GM23338 (cell line): Measurements from ENCODE around the gene EEIG2. TPM values are rescaled to one million over a fixed set of nuclear protein-coding genes. Genes with fewer than 3 reads are reported as not detected.

ENCODE experiments used
- ATAC-seq: fragments of 200-7000 bp; cut with Tn5 transposase; 3 replicates; pipeline ENCODE4 v1.9.1; 2020
- DNase-seq: peaks from one replicate; pipeline ENCODE4 v3.0.0-alpha.2; 2015; ENCODE audit warnings: low spot score
- H2AFZ ChIP-seq: fragments of 200-600 bp; sonication (generic); 2 replicates; pipeline ENCODE4 v1.8.0; 2016; ENCODE audit warnings: antibody characterized with exemption, mild to moderate bottlenecking, moderate library complexity
- H3F3A ChIP-seq: fragments of 200-600 bp; sonication (generic); replicated peaks from 2 replicates; pipeline ENCODE4 v1.8.0; 2017; ENCODE audit warnings: antibody characterized with exemption, mixed run types, low read depth
- H3K27ac ChIP-seq: fragments of 200-600 bp; sonication (generic); 2 replicates; pipeline ENCODE4 v1.6.1; 2016; ENCODE audit warnings: low read depth
- H3K27me3 ChIP-seq: fragments of 200-600 bp; sonication (generic); 2 replicates; pipeline ENCODE4 v1.8.0; 2016; ENCODE audit warnings: mild to moderate bottlenecking, mixed run types, moderate library complexity; ENCODE audit not compliant: insufficient read depth
- H3K36me3 ChIP-seq: fragments of 200-600 bp; sonication (generic); 2 replicates; pipeline ENCODE4 v1.8.0; 2016; ENCODE audit warnings: mild to moderate bottlenecking; ENCODE audit not compliant: insufficient read depth
- H3K4me1 ChIP-seq: fragments of 200-600 bp; sonication (generic); 2 replicates; pipeline ENCODE4 v1.8.0; 2016; ENCODE audit warnings: mild to moderate bottlenecking, moderate library complexity; ENCODE audit not compliant: insufficient read depth
- H3K4me2 ChIP-seq: fragments of 200-600 bp; sonication (generic); 2 replicates; pipeline ENCODE4 v1.7.1; 2017; ENCODE audit warnings: mixed run types
- H3K4me3 ChIP-seq: fragments of 200-600 bp; sonication (generic); 2 replicates; pipeline ENCODE4 v1.6.1; 2016; ENCODE audit warnings: mixed run types
- H3K79me2 ChIP-seq: fragments of 200-600 bp; sonication (generic); replicated peaks from 2 replicates; pipeline ENCODE4 v1.8.0; 2017; ENCODE audit warnings: mild to moderate bottlenecking; ENCODE audit not compliant: insufficient read depth
- H3K9me2 ChIP-seq: fragments of 200-600 bp; sonication (generic); 2 replicates; pipeline ENCODE4 v1.8.0; 2017; ENCODE audit not compliant: insufficient read depth
- H4K20me1 ChIP-seq: fragments of 200-600 bp; sonication (generic); replicated peaks from 2 replicates; pipeline ENCODE4 v1.8.0; 2017; ENCODE audit warnings: mild to moderate bottlenecking; ENCODE audit not compliant: insufficient read depth
- H3K27ac Mint-ChIP-seq: 2 replicates; pipeline ENCODE4 v1.8.0; 2020; ENCODE audit warnings: inconsistent platforms, mild to moderate bottlenecking, moderate library complexity, mixed read lengths
- H3K27me3 Mint-ChIP-seq: 3 replicates; pipeline ENCODE4 v1.8.0; 2022; ENCODE audit warnings: low read depth, mild to moderate bottlenecking, moderate library complexity, mixed read lengths, inconsistent platforms; ENCODE audit not compliant: insufficient read depth, poor library complexity
- H3K36me3 Mint-ChIP-seq: 3 replicates; pipeline ENCODE4 v1.8.0; 2021; ENCODE audit warnings: low read depth, mild to moderate bottlenecking, inconsistent platforms, moderate library complexity, mixed read lengths
- H3K4me1 Mint-ChIP-seq: 3 replicates; pipeline ENCODE4 v1.8.0; 2020; ENCODE audit warnings: mild to moderate bottlenecking, inconsistent platforms, mixed read lengths
- H3K4me3 Mint-ChIP-seq: 3 replicates; pipeline ENCODE4 v1.8.0; 2021; ENCODE audit warnings: moderate library complexity, mild to moderate bottlenecking, inconsistent platforms, mixed read lengths
- H3K9me3 Mint-ChIP-seq: 3 replicates; pipeline ENCODE4 v1.8.0; 2020; ENCODE audit warnings: moderate library complexity, mild to moderate bottlenecking, inconsistent platforms, mixed read lengths
- CREB1 ChIP-seq: fragments of 250-450 bp; sonication (Bioruptor Pico); IDR thresholded peaks from 2 replicates; pipeline ENCODE4 v1.5.0; 2020; ENCODE audit warnings: low read depth, mild to moderate bottlenecking, moderate library complexity
- EZH2 ChIP-seq: fragments of 200-600 bp; sonication (generic); IDR thresholded peaks from one replicate; pipeline ENCODE4 v1.8.0; 2017; ENCODE audit warnings: antibody characterized with exemption, mild to moderate bottlenecking, low read depth; ENCODE audit not compliant: unreplicated experiment
- JUNB ChIP-seq: IDR thresholded peaks from one replicate; pipeline ENCODE4 v1.6.1; 2016; ENCODE audit warnings: antibody characterized with exemption; ENCODE audit not compliant: unreplicated experiment
- POLR2AphosphoS5 ChIP-seq: IDR thresholded peaks from 2 replicates; pipeline ENCODE4 v1.6.1; 2016; ENCODE audit warnings: antibody characterized with exemption, low read depth
- STAT1 ChIP-seq: IDR thresholded peaks from one replicate; pipeline ENCODE4 v1.6.1; 2016; ENCODE audit warnings: antibody characterized with exemption; ENCODE audit not compliant: unreplicated experiment
- ZNF114 ChIP-seq: fragments of 250-450 bp; sonication (Bioruptor Pico); IDR thresholded peaks from 2 replicates; pipeline ENCODE4 v1.5.0; 2020; ENCODE audit warnings: mild to moderate bottlenecking, moderate library complexity
- ZNF331 ChIP-seq: fragments of 250-450 bp; sonication (Bioruptor Pico); IDR thresholded peaks from 2 replicates; pipeline ENCODE4 v1.5.0; 2020; ENCODE audit warnings: low read depth, mild to moderate bottlenecking, moderate library complexity
- polyA plus RNA-seq: library from polyadenylated mRNA; unstranded; fragments of >200 nt; fragmentation: Nextera tagmentation; extraction: Ambion mirVana; gene quantifications from 2 replicates; pipeline ENCODE4 v1.2.1, GENCODE V29; 2016
- total RNA-seq: library from RNA; depleted of rRNA; stranded (reverse); fragments of >200 nt; shearing (Covaris generic); gene quantifications from 2 replicates; pipeline ENCODE4 v1.2.3, GENCODE V29; 2014
- TF ChIP-seq, protein P1 (sequence below), 2 experiments: fragments of 200-600 bp in 1 of 2; sonication (generic) in 1 of 2; conservative IDR thresholded peaks; 2 replicates each; pipeline versions ENCODE4 v1.5.1 to v1.6.1; 2016 to 2017; ENCODE audit warnings: antibody characterized with exemption in 2 of 2, low read depth in 2 of 2, mild to moderate bottlenecking in 2 of 2, moderate library complexity in 1 of 2
- TF ChIP-seq, protein P2 (sequence below): IDR thresholded peaks from one replicate; pipeline ENCODE4 v1.6.1; 2018; ENCODE audit warnings: antibody characterized with exemption; ENCODE audit not compliant: unreplicated experiment
- TF ChIP-seq, protein P3 (sequence below): IDR thresholded peaks from 2 replicates; pipeline ENCODE4 v1.6.1; 2016; ENCODE audit warnings: antibody characterized with exemption

EEIG2 gene
- total and polyA plus RNA-seq, 2 experiments from 2014 or later: 7.9 to 44.5 TPM

DNA sequence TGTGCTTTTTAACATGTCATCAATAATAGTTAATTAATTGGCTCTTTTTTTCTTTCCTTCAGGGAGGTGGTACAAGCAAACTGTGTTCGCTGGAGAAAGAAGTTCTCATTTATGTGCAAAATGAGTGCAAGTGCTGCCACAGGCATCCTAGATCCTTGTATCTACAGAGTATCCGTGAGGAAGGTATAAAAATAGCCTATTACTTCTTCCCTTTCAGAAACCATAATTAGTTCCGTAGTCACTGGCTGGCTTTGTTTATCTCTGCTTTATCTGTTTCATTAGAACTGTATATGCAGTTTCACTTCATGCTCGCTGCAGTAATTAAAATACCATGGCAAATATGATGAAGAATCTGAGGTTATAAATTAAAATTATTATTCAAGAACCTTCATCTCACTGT lies 40.6 kb downstream of the EEIG2 start:
- Histone ChIP-seq H4K20me1 (peaks cover 4% of the 10 kb centered on the region; the same call in 1 of the 2 replicates), H3K9me2 (no peaks in the 10 kb centered on the region), H3K79me2 (peaks cover 29% of the 10 kb centered on the region), H3K27ac (no peak overlapping the region), H2AFZ (no peak overlapping the region), H3K4me1 (no peaks in the 10 kb centered on the region), H3K4me3 (no peak overlapping the region), H3K36me3 (peaks cover 5% of the 10 kb centered on the region; the same call in 1 of the 2 replicates), H3K4me2 (no peak overlapping the region), H3F3A (no peaks in the 10 kb centered on the region), H3K27me3 (no peaks in the 10 kb centered on the region)
- no peak for DNase-seq
- H3K27ac Mint-ChIP-seq: no peak overlapping the region
- H3K4me1 Mint-ChIP-seq: peaks cover 4% of the 10 kb centered on the region; the same call in 2 of the 3 replicates
- no peak for TF ChIP-seq CREB1 (CRISPR knock-in tag)
- no peak for TF ChIP-seq ZNF331 (CRISPR knock-in tag)
- no peak for TF ChIP-seq JUNB
- TF ChIP-seq, protein P1, sequence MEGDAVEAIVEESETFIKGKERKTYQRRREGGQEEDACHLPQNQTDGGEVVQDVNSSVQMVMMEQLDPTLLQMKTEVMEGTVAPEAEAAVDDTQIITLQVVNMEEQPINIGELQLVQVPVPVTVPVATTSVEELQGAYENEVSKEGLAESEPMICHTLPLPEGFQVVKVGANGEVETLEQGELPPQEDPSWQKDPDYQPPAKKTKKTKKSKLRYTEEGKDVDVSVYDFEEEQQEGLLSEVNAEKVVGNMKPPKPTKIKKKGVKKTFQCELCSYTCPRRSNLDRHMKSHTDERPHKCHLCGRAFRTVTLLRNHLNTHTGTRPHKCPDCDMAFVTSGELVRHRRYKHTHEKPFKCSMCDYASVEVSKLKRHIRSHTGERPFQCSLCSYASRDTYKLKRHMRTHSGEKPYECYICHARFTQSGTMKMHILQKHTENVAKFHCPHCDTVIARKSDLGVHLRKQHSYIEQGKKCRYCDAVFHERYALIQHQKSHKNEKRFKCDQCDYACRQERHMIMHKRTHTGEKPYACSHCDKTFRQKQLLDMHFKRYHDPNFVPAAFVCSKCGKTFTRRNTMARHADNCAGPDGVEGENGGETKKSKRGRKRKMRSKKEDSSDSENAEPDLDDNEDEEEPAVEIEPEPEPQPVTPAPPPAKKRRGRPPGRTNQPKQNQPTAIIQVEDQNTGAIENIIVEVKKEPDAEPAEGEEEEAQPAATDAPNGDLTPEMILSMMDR (conservative IDR thresholded peaks at IDR 0.05; ENCODE audit: low read depth in 2 of 2): no peak
- no peak for TF ChIP-seq ZNF114 (CRISPR knock-in tag)
- TF ChIP-seq, protein P2, sequence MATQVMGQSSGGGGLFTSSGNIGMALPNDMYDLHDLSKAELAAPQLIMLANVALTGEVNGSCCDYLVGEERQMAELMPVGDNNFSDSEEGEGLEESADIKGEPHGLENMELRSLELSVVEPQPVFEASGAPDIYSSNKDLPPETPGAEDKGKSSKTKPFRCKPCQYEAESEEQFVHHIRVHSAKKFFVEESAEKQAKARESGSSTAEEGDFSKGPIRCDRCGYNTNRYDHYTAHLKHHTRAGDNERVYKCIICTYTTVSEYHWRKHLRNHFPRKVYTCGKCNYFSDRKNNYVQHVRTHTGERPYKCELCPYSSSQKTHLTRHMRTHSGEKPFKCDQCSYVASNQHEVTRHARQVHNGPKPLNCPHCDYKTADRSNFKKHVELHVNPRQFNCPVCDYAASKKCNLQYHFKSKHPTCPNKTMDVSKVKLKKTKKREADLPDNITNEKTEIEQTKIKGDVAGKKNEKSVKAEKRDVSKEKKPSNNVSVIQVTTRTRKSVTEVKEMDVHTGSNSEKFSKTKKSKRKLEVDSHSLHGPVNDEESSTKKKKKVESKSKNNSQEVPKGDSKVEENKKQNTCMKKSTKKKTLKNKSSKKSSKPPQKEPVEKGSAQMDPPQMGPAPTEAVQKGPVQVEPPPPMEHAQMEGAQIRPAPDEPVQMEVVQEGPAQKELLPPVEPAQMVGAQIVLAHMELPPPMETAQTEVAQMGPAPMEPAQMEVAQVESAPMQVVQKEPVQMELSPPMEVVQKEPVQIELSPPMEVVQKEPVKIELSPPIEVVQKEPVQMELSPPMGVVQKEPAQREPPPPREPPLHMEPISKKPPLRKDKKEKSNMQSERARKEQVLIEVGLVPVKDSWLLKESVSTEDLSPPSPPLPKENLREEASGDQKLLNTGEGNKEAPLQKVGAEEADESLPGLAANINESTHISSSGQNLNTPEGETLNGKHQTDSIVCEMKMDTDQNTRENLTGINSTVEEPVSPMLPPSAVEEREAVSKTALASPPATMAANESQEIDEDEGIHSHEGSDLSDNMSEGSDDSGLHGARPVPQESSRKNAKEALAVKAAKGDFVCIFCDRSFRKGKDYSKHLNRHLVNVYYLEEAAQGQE: no peak
- no peak for TF ChIP-seq STAT1
- TF ChIP-seq, protein P3, sequence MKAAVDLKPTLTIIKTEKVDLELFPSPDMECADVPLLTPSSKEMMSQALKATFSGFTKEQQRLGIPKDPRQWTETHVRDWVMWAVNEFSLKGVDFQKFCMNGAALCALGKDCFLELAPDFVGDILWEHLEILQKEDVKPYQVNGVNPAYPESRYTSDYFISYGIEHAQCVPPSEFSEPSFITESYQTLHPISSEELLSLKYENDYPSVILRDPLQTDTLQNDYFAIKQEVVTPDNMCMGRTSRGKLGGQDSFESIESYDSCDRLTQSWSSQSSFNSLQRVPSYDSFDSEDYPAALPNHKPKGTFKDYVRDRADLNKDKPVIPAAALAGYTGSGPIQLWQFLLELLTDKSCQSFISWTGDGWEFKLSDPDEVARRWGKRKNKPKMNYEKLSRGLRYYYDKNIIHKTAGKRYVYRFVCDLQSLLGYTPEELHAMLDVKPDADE: no peak
- no peaks in the 10 kb centered on the region for H3K9me3 Mint-ChIP-seq
- H3K36me3 Mint-ChIP-seq: no peaks in the 10 kb centered on the region
- no peak overlapping the region for H3K4me3 Mint-ChIP-seq
- no peak for ATAC-seq
- peaks cover 2% of the 10 kb centered on the region for H3K27me3 Mint-ChIP-seq

DNA sequence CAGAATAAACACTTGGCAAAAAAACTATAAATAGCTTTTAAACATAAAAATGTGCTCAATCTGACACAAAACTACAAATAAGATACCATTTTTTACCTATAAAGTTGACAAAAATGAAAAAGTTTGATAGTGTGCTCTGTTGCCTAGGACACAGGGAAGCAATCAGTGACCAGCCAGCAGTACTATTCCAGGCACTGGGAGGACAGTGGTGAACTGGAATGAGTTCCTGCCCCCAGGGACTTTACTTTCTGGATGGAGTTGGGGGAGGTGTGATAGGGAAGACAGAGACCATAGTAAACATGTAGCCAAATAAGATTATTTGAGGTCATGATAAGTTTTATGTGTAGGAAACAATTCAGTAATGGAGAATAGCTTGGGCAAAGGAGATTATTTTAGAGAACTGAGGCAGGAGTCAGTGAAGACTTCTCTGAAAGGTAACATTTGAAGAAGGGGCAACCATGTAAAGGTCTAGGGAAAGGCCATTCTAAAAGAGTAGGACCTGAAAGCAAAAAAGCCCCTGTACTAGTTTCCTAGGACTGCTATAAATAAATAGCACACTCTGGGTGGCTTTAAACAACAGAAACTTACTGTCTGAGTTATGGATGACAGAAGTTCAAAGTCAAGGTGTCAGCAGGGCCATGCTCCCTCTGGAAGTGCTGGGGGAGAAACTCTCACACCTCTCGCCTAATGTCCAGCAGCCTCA lies 42.0 kb downstream of the EEIG2 start:
- Histone ChIP-seq H3K27ac (no peak overlapping the region), H2AFZ (no peak overlapping the region), H3K36me3 (peaks cover 5% of the 10 kb centered on the region; the same call in 1 of the 2 replicates), H3K4me2 (no peak overlapping the region), H3K4me1 (no peaks in the 10 kb centered on the region), H3K79me2 (peaks cover 23% of the 10 kb centered on the region), H4K20me1 (peaks cover 2% of the 10 kb centered on the region; the same call in 1 of the 2 replicates), H3K4me3 (no peak overlapping the region), H3K9me2 (no peaks in the 10 kb centered on the region), H3F3A (no peaks in the 10 kb centered on the region), H3K27me3 (no peaks in the 10 kb centered on the region)
- H3K27me3 Mint-ChIP-seq: peaks cover 2% of the 10 kb centered on the region
- H3K9me3 Mint-ChIP-seq: no peaks in the 10 kb centered on the region
- DNase-seq (no peak), ATAC-seq (no peak)
- H3K36me3 Mint-ChIP-seq: no peaks in the 10 kb centered on the region
- no peak overlapping the region for H3K27ac Mint-ChIP-seq
- H3K4me3 Mint-ChIP-seq: no peak overlapping the region
- no peaks in the 10 kb centered on the region for H3K4me1 Mint-ChIP-seq
- TF ChIP-seq, protein P3: no peak
- TF ChIP-seq EZH2: no peak
- TF ChIP-seq POLR2AphosphoS5: no peak
- no peak for TF ChIP-seq JUNB
- no peak for TF ChIP-seq ZNF331 (CRISPR knock-in tag)
- no peak for TF ChIP-seq STAT1
